Dedifferentiated amniotic fluid mesenchymal stem cell (primary cell): ENCODE data around the gene IQSEC3.

Source experiments
- DNase-seq: peaks from one replicate; pipeline ENCODE4 v3.0.0-alpha.2; 2016; ENCODE audit errors: extremely low spot score

IQSEC3 gene

DNA sequence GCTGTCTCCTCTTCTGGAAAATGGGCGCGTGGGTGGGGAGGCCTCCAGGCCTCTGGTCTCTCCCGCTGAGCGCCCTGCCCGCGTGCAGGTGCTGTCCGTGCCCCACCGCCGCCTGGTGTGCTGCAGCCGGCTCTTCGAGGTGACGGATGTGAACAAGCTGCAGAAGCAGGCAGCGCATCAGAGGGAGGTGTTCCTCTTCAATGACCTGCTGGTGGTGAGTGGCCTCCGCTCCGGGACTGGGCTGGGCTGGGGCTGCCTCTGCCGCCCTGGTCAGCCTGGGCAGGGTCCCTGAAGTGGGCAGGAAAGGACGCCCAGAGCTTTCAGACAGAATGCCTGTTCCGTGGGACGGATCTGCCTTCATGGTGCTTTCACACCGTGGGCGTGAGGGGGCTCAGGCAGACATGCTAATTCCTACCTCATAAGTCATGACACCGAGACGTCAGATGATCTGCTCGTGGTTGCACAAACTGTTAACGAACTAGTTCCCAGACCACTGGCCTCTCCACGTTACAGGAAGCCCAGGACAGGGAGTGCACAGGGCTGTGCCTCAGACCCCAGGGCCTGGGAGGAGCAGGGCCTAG is 96.9 kb downstream of the IQSEC3 start:
- no peak for DNase-seq

DNA sequence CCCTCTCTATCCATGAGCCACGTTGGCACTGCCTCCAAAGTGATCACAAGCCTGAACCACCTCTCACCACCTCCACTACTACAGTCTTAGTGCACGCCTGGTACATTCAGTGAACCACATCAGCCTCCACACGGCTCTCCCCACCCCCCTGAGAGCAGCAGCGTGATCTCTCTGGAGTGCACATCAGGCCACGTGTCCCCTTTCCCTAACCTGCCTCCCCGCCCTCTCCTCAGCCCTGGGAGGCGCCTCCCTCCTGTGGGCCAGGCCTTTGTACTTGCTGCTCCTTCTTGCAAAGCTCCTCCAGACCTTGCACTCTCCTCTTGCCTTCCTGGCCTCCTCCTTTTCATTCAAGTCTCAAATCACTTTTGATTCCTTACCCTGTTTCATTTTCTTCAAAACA is 97.6 kb downstream of the IQSEC3 start:
- DNase-seq = no peak

DNA sequence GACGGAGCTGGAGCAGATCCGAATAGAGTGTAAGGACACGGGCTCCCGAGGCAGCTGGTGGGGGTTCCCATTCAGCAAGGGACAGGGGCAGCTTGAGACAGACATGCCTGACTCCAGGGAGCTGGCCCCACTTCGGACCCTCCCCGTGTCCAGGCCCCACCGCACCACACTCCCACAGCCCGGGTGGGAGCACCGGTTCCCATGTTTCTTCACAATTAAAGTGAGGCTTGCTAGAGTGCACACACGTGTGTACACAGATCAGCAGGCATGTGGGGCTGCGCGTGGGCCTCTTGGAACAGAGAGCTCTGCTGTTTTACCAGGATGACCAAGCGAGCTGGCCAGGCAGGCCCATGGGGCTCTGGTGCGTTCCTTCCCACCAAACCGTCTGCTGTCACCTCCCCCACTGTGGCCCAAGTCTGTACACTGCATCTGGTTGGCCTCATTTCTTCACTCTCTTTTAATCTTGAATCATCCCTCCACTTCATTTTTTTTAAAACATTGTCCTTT is 99.3 kb downstream of the IQSEC3 start:
- no peak for DNase-seq

DNA sequence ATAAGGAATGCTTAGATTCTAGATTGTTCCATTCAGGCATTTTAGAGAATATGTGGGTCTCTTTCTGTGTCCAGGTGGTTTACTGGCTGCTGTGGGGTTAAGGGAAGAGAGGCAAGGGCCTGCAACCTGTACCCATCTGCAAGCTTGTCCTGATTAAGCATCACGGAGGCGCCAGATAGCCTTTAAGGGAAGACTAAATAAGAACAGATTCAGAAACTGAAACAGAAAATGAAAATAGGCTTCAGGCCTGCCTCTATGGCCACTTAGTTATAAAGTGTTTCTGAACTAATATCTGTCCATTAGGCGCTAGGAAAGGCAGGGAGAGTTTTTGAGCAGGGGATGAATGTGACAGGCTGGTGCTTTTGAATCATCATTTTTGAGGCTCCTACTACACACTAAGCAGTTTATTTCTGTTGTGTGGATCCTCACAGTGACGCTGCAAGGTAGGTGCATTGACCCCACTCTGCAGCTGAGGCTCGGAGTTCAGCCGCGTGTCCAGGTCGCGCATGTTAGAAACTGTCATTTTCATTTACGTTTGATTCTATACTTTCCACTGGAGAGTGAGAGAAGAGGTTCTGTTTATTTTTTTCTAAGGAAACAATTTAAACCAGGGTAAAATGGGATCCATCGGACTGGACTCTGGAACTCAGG is 100.0 kb downstream of the IQSEC3 start:
- DNase-seq = no peak

DNA sequence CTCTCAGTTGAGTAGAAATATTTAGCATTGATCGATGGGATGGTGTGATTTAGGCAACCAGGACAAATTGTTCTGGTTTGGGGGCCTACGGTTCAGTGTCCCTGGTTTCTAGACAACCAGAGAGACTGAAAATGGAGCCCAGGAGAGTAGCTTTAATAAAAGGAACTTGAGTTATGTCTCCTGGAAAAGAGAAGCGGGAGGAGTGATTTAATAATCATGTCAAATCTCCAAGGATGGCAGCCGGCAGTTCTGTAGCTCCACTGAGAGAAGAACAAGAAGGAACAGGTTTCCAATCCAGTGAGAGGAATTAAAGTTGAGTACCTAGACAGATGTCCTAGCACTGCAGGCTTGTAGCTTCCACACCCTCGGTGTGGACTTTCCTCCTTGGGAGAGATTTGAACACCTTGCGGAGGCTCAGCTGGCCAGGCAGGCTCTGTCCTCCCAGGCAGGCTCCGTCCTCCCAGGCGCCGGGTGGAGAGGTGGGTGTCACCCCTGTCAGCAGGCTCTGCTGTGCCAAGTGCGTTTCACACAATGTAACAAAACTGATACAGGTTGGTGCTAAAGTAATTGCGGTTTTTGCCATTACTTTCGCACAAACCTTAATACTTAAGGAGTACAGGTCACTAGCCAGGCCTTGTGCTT is 101.5 kb downstream of the IQSEC3 start:
- no peak for DNase-seq

DNA sequence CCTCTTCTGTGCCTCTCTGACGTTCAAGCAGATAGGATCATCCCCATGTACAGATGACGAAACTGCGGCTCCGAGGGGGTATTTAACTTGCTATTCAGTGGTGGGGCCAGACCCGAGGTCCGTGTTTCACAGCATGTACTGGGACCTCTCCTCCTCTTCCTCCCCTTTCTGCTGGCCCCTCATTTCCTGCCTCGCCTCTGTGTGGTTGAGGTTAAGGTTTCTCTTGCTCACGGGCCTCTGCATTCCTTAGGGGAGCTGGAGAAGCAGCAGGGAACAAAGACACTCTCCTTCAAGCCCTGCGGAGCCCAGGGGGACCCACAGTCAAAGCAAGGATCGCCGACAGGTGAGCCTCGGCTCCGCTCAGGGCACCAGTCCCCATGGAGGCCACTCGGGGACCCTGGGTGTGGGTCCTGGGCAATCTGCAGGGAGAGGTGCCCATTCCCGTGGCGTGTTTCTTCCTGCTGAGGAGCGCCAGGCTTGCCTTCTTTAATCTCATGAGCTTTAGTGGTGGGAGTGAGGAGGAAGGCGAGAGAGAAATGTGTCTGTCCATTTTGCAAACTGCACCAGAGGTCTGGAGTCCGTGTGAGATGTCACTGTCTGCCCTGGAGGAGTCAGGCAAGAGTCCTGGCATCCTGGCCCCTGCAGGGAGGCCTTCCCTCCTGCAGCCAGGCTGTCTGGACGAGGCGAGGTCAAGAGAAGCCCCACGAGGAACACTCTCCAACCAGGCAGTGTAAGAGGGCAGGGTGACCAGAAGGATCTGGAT is 102.4 kb downstream of the IQSEC3 start:
- DNase-seq = no peak

DNA sequence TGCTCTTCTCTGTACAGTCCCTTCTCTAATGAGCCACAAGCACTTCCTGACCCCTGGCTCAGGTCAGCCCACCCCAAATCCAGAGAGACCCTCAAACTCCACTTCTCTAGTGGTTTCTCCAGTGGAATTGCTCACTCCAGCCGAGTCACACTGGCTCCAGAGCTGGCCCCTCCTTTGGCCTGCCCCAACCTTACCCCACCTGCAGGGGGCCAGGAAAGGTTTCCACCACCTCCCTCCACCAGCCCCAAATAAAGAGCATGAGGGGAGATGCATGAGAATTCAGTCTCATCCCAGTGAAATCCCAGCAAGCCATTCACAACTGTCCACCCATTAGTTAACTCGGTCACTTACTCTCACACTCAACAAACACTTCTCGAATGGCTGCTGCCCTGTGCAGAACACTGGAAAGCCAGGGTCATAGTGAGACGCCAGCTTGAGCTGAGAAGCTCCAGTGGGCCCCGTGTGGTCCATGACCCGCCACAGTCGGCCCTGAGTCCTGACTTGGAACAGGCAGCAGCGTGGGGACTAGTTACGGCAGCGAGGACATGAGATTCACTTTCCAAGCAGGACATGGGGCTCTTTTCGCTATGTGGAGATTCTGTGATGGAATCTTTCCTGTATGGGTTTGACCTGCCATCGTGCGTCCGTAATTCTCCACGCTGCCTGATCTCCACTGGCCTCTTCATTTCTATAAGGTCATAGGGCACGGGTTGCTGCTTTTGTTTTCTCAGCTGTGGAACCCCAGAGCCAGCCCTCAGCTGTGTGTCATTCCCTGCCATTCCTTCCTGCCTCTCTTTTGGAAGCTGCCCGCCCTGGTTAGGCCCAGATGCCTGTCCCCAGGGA is 103.2 kb downstream of the IQSEC3 start:
- no peak for DNase-seq

DNA sequence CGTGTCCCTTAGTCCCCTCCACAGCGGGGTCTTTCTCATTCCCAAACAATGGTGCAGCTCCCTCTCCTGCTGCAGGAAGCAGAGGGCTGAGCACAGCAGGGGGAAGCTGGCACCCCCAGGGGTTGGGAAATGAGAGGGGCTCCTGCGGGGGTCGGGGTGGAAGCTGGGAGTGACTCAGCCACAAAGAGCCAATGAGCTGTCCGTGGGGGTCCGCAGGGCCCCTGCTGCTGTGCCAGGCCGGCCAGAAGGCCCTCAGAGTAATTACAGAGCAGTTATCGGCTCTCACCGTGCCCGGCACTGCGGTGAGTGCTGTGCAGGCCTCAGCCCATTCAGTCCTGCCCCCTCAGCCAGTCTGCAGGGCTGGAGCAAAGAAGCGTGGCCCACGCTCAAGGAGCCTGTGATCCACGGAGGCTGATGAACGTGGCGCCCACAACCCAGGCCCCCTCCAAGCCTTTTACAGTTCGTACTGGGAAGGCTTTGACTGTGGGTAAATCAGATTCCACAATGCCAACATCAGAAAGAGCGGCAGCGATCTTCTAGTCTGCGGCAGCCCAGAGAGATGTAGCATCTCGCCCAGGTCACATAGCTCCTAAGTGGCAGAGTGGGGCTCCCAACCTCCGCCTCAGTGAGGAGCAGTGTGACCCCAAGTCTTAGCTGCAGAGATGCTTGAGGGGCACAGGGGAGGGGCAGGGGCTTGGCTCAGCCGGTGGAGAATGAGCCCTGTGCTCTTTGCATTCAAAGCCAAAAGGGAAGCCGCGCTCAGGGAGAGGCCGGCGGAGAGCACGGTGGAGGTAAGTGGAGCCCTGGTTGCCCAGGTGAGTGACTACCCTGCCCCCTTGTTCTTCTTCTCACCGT is 104.0 kb downstream of the IQSEC3 start:
- no peak for DNase-seq

DNA sequence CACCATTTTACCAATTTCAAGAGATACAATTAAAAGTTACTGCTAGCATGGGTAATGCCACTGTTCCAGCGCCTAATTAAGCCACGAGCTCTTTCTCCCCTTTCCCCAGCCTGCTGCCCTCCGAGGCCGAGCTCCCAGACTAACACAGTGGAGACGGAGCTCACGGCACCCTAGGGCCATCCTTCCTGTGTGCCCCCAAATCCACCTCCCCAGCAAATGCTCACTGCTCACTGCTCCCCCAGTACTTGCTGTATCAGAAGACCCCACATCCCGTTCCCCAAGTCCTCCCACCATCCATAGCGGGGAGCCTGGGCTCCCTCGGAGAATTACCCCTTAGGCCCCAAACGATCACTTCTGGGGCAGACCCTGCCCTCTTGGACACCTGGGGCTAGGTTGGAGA is 104.7 kb downstream of the IQSEC3 start:
- DNase-seq = no peak

DNA sequence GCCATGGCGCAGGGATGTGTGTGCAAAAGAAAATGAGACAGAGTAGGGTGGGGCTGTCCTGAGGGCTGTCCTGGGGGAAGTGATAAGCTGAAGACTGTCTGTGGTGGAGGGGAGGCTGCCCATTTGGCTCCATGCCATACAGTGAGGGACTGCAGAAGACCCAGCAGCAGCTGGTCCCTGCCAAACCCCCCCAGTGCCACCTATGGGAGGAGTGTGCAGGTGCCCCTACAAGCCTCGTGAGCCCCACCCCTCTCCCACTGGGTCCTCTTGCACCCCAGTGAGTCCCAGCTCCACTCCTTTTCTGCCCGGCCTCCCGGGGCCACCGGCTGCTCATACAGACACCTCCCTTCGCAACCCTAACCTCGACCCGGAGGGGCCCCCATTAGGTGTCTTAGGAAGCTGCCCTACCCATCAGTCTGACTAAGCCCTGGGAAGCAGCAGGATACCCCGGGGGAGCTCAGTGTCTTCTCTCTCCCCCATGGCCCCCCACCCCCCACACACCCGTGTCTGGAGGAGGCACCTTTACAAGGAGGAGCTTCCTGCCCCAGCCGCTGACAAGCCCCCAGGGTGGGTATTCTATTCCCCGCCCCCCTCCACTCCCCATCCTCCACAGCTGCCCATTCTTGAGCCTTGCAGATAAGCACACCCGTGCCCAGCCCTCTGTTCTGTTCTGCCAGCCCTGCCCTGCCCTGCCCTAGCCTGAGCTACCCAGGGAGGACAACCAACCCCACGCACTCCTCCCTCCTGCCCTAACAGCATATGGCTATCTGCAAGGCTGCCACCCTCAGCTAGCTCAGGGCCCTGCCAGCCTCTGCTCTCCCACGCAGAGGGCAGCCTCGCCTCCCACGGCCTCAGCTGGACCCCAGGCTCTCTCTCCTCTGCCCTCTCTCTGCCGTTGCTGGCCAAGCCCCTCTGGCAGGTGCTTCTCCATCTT is 105.4 kb downstream of the IQSEC3 start:
- DNase-seq = no peak

DNA sequence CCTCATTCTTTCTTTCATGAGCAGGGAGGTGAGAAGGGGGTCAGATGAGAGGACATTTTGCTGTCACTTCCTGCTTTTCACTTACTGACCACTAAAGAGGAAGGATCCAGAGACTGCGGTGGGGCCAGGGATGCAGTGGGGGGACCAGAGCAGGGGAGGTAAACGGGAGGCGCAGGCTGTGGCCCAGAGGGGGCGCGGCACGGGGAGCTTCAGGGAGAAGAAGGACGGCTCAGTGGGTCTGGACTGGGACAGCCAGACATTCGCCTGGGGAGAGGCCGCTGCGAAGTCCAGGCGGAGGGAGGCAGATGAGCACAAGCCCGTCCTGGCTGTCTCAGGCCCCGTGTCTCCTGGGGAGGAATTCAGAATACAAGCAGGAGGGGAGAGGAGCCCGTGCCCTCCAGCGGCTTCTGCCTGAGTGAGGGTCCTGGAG is 106.2 kb downstream of the IQSEC3 start:
- DNase-seq = no peak

DNA sequence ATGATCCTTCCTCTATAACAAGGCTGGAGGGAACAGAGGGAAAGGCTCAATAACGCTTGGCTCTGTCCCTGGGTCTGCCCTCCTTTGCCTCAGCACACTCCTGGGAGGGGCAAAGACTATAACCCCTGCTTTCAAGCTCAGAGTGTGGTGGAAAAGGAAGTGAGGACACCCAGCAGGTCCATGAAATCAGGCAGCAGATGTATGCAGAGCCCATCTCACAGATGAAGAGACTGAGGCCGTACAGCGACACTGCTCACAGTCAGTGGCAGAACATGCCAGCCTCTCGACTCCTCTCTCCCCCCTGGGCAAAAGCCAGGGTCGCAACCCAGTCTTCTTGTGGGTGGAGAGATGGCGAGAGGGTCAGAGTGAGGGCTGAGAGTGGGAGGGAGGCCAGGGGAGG is 107.6 kb downstream of the IQSEC3 start:
- no peak for DNase-seq

DNA sequence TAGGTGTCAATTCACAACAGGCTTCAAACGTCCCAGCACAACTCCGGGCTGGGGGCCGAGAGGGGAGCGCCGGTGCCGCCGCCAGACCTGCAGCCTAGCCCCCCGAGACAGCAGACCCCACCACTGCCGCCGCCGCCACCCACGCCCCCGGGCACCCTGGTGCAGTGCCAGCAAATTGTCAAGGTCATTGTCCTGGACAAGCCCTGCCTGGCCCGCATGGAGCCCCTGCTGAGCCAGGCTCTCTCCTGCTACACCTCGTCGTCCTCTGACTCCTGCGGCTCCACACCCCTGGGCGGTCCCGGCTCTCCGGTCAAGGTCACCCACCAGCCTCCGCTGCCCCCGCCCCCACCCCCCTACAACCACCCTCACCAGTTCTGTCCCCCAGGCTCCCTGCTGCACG is 108.0 kb downstream of the IQSEC3 start:
- no peak for DNase-seq

DNA sequence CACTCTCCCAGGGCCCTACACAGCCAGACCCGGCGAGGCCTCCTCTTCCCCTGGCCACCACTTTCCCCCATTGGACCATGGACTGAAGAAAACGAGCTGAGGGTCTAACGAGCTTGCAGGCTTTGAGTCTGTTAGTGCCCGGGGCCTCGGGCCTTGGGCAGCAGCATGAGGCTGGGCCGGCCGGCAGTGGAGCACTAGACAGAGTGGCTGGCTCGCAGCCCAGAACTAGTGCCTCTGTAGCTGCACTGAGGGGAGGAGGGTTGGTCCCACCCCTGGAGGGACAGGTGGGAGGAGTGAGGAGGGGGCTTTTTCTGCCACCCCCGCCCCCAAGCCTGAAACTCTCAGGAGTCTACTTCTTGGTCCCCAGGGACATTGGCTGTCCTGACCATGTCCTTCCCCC is 108.7 kb downstream of the IQSEC3 start:
- no peak for DNase-seq

DNA sequence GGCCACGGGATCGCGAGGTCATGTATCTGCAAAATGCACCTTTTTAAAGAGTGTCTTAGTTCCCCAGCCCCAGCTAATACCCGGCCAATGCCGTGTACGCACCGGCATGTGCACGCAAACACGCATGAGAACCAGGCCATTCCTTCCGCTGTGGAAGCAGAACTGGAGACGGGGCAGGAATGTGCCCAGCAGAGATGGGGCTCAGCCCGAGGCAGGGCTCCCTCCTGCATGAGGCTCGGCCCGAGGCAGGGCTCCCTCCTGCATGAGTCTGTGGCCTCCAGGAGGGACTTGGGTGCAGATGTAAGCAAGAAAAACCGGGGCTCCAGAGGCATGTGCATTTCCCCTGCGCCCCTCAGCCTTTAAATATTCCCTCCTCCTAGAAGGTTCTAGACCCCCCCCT is 109.2 kb downstream of the IQSEC3 start:
- DNase-seq = no peak

DNA sequence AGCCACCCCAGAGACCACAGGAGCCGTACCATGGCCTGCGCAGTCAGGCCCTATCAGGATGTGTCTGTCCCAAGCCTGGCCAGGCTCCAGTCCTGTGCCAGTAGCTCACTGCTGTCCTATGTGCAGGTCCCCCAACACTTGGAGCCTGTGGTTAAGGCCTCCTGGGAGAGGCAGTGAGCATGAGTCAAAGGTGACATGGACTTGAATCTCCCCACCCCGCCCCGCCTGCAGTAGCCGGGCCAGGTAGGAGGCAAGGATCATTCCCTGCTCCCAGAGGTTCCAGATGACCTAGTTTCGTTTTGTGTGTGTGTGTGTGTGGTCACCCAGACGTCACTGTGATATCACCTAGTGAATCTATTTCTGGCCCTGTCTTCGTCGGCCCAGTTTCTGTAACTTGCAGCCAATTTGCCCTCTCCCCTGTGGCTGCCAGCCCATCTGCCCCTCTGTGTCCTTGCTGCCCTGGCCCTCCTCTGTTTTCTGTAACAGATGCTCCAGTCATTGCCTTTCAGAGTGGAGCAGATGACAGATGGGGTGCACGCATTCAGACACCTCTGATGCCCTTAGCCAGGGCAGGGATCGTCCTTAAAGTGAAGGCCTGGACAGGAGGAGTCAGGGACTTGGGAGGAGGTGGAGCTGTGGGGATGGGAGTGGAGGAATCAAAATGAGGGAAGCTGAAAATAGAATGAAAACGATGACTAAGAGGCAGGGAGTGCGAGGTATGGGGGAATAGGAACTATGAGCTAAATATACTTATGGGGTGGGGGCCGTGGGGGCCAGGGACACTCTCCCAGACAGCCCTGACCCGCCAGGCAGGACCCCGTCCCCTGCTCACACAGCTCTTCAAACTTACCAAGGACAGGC is 110.0 kb downstream of the IQSEC3 start:
- DNase-seq = peak; percentile 32

DNA sequence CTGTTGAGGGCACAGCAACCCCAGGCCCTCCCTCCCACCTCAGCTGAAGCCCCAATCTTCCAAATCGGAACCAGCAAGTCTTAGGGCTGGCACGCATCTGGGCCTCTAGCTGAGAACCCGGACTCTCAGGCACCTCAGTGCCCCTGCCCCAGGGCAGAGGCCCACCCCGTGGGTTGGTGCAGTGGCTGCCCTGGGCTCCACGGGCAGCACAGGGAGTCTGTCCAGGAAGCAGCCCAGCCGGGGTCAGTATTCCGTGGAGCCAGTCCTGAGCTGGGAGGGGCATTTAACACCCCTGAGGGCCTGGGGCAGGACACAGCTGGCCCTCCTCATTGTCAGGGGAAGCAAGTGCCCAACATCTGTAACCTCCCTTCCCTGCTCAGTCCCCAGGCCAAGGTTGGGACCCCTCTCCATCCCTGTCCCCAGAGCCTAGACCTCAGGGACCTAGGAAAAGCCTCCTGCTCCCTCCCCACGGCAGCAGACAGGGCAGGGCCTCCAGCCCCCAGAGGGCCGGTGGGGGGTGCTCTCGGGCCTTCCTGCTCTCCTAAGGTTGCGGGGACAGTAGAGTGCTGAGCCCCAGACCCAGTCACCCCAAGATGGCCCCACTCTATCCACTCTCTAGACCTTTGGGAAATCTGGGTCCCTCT is 110.9 kb downstream of the IQSEC3 start:
- no peak for DNase-seq
